Lower leg skin (tissue), 4 donors: Measurements from ENCODE around the gene CYFIP2. TPM values are rescaled to one million over a fixed set of nuclear protein-coding genes. Genes with fewer than 3 reads are reported as not detected.

ENCODE experiments used
- DNase-seq, 2 donors: peaks; one replicate each; pipeline ENCODE4 v3.0.0-alpha.2; 2019; ENCODE audit warnings: low spot score in 2 of 2
- H3K4me3 ChIP-seq: fragments of 200-600 bp; sonication (generic); 2 replicates; pipeline ENCODE4 v1.5.1; 2017; ENCODE audit warnings: mild to moderate bottlenecking, low read depth; ENCODE audit not compliant: poor library complexity, severe bottlenecking
- POLR2A ChIP-seq, 2 donors: fragments of 450-650 bp; IDR thresholded peaks; one replicate each; pipeline ENCODE4 v1.6.1; 2016 to 2017; ENCODE audit warnings: antibody characterized with exemption in 2 of 2, mild to moderate bottlenecking in 1 of 2, moderate library complexity in 1 of 2
- WGBS, 2 donors: methylation state at CpG; one replicate each; pipeline ENCODE4 v1.1.5; 2018; 5-methylcytosine and 5-hydroxymethylcytosine counted together
- intact Hi-C: fragments of 100-400 bp; cut with DNase I; formaldehyde crosslinking; loops from one replicate; pipeline ENCODE4 v1.15.0; 2023; ENCODE audit warnings: low total_unique reads
- total RNA-seq, 4 donors: library from RNA; depleted of rRNA; stranded (reverse); fragments of >200 nt; gene quantifications; one replicate each; pipeline ENCODE4 v1.1.0, GENCODE V29; 2016
- TF ChIP-seq, protein P1 (sequence below), 3 donors: fragments of 450-650 bp; IDR thresholded peaks; one replicate each; pipeline ENCODE4 v1.5.1; 2016; ENCODE audit warnings: antibody characterized with exemption in 3 of 3, mild to moderate bottlenecking in 3 of 3, moderate library complexity in 2 of 3

CYFIP2 gene
- total RNA-seq, 4 donors from 2014 or later: 3.2 to 16.2 (median 7.0) TPM

DNA sequence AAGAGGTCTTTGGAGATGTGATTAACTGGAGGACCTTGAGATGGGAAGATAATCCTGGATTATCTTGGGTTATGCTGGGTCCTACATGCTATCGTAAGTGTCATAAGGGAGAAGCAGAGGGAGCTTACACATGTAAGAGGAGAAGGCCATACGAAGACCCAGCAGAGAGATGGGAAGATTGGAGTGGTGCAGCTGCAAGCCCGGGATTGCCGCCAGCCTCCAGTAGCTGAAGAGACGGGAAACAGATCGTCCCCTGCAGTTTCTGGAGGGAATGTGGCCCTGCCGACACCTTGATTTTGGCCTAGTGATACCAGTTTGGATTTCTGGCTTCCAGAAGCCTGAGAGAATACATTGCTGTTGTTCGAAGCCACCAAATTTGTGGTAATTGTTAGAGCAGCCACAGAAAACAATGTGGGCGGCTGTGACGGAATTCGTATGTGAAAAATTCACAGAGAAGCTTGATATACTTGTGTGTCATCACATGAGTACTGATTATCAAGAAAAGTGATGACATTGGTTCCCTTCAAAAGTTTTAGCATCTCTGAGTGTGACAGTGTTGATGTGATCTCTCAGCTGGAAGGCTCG, 86.9 kb downstream of the CYFIP2 start:
- H3K4me3 ChIP-seq: no peak overlapping the region
- 91 to 92% methylated on average over 12 of the region's 12 CpGs for WGBS, 2 donors
- TF ChIP-seq, protein P1, sequence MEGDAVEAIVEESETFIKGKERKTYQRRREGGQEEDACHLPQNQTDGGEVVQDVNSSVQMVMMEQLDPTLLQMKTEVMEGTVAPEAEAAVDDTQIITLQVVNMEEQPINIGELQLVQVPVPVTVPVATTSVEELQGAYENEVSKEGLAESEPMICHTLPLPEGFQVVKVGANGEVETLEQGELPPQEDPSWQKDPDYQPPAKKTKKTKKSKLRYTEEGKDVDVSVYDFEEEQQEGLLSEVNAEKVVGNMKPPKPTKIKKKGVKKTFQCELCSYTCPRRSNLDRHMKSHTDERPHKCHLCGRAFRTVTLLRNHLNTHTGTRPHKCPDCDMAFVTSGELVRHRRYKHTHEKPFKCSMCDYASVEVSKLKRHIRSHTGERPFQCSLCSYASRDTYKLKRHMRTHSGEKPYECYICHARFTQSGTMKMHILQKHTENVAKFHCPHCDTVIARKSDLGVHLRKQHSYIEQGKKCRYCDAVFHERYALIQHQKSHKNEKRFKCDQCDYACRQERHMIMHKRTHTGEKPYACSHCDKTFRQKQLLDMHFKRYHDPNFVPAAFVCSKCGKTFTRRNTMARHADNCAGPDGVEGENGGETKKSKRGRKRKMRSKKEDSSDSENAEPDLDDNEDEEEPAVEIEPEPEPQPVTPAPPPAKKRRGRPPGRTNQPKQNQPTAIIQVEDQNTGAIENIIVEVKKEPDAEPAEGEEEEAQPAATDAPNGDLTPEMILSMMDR (IDR thresholded peaks at IDR 0.05): no peak
- TF ChIP-seq POLR2A (IDR thresholded peaks at IDR 0.05): no peak
- intact Hi-C loops: no loop called here
- no peak for DNase-seq

DNA sequence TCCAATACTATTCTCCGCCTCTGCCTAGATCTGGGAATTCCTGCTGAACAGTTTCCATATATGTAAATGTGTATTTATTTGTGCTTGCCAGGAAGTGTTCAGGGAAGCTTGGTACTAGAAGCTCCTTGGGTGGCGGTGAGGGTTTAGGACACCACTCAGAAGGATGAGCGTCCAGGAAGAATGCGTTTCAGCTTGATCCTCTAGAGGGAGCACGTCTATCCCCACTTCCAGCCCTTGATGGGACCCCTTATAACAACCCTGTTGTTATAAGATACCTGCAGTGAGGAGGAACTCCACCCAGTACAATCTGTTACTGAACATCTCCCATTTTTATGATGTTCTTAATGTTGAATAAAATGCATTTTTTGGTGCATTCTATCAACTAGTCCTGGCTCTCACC, 88.9 kb downstream of the CYFIP2 start:
- WGBS, 2 donors: 66 to 78% methylated on average over 5 of the region's 5 CpGs
- intact Hi-C loops: no loop called here
- TF ChIP-seq, protein P1 (IDR thresholded peaks at IDR 0.05): no peak
- TF ChIP-seq POLR2A (IDR thresholded peaks at IDR 0.05): no peak

DNA sequence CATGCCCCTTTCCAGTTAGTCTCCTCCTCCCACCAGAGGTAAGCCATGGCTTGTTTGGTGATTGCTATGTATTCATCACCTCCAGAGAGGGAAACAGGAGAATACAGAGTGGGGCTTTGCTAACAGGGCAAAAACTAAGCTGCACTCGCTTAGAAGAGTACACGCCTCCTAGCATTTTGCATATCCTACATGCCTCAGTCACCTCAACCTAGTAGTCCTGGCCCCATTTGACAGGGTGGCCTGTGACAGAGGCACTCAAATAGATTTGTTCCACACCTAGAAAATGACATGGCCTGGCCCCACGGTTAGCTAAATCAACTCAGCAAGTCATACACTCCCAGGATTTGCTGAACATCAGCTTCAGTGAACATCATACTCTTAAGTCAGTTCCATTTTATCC, 90.7 kb downstream of the CYFIP2 start:
- no peak for DNase-seq

More for the DNA sequence above, 88.9 kb downstream of the CYFIP2 start:
- no peak overlapping the region for H3K4me3 ChIP-seq
- DNase-seq: no peak

DNA sequence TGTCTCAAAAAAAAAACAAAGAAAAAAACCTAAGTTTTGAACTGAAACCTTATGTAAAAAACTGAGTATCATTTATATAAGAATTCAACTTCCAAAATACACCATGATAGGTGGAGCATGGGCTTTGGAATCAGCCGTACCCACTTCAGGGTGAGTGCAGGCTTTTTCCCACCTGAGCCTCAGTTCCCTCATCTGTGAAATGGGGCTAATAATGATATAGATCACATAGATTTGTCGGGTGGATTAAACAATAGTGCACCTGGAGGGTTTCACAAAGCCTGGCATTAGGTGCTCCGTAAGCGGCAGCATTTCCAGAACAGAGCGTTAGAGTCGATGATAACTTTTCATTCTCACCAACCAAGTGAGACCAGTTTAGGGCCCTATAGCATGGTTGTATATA, 91.9 kb downstream of the CYFIP2 start:
- no peak overlapping the region for H3K4me3 ChIP-seq
- WGBS, 2 donors: 97 to 98% methylated on average over 6 of the region's 6 CpGs
- intact Hi-C loops: no loop called here
- no peak for DNase-seq
- TF ChIP-seq, protein P1 (IDR thresholded peaks at IDR 0.05): no peak
- no peak for TF ChIP-seq POLR2A (IDR thresholded peaks at IDR 0.05)

More for the DNA sequence above, 90.7 kb downstream of the CYFIP2 start:
- intact Hi-C loops: no loop called here
- no peak for TF ChIP-seq POLR2A (IDR thresholded peaks at IDR 0.05)
- TF ChIP-seq, protein P1 (IDR thresholded peaks at IDR 0.05): no peak
- no peak overlapping the region for H3K4me3 ChIP-seq
- 94 to 96% methylated on average over 3 of the region's 3 CpGs for whole genome bisulfite sequencing, 2 donors

DNA sequence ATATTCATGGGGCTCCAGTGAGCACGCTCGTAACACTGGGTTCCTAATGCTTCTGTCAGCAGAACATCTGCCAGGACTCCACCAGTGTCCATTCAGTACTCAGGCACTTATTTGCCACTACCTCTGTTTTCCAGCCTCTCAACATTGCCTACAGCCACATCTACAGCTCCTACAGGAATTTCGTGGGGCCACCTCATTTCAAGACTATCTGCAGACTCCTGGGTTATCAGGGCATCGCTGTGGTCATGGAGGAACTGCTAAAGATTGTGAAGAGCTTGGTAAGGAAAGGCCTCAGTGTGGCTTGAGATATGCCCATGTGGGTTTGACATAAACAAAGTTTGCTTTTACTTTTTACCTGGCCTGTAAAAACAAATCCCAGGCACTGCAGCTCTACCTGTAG, 92.9 kb downstream of the CYFIP2 start:
- intact Hi-C loops: no loop called here
- WGBS, 2 donors: 95 to 98% methylated on average over 4 of the region's 4 CpGs

More for the DNA sequence above, 92.9 kb downstream of the CYFIP2 start:
- no peak overlapping the region for H3K4me3 ChIP-seq
- no peak for DNase-seq
- TF ChIP-seq, protein P1 (IDR thresholded peaks at IDR 0.05): no peak
- TF ChIP-seq POLR2A (IDR thresholded peaks at IDR 0.05): no peak
